Vagina (tissue), 2 donors: ENCODE data around the gene DLG2. TPM values are rescaled to one million over a fixed set of nuclear protein-coding genes. Genes with fewer than 3 reads are reported as not detected.

Source experiments
- DNase-seq, 2 donors: peaks; one replicate each; pipeline ENCODE4 v3.0.0-alpha.2; 2017; ENCODE audit errors: extremely low spot score in 2 of 2
- H3K27ac ChIP-seq: fragments of 200-600 bp; sonication (generic); one replicate; pipeline ENCODE4 v1.5.1; 2019
- H3K27me3 ChIP-seq: fragments of 200-600 bp; sonication (generic); one replicate; pipeline ENCODE4 v1.5.1; 2019
- H3K36me3 ChIP-seq, 2 donors: fragments of 200-600 bp; sonication (generic); one replicate each; pipeline ENCODE4 v1.5.1; 2017 to 2019
- H3K4me1 ChIP-seq: fragments of 200-600 bp; sonication (generic); one replicate; pipeline ENCODE4 v1.5.1; 2019
- H3K4me3 ChIP-seq, 2 donors: fragments of 200-600 bp; sonication (generic); 1 replicate in 1 of 2; 2 replicates in 1 of 2; pipeline ENCODE4 v1.5.1; 2016 to 2019
- H3K9me3 ChIP-seq: fragments of 200-600 bp; sonication (generic); one replicate; pipeline ENCODE4 v1.5.1; 2019
- CTCF ChIP-seq, 3 experiments: fragments of 450-650 bp in 2 of 3; fragments of 200-600 bp in 1 of 3; sonication (generic) in 1 of 3; IDR thresholded peaks; one replicate each; pipeline ENCODE4 v1.5.1; 2017 to 2019; ENCODE audit warnings: antibody characterized with exemption in 3 of 3, mild to moderate bottlenecking in 2 of 3, moderate library complexity in 2 of 3
- POLR2A ChIP-seq, 2 donors: fragments of 450-650 bp; IDR thresholded peaks; one replicate each; pipeline ENCODE4 v1.6.1; 2017; ENCODE audit warnings: antibody characterized with exemption in 2 of 2, mild to moderate bottlenecking in 2 of 2, moderate library complexity in 2 of 2
- POLR2AphosphoS5 ChIP-seq, 2 donors: sonication (generic); formaldehyde crosslinking; IDR thresholded peaks; one replicate each; pipeline ENCODE4 v1.9.0; 2017; ENCODE audit warnings: antibody characterized with exemption in 2 of 2, mild to moderate bottlenecking in 2 of 2, low read depth in 1 of 2; ENCODE audit not compliant: insufficient read depth in 1 of 2
- intact Hi-C: fragments of 100-400 bp; cut with DNase I; formaldehyde crosslinking; loops from one replicate; pipeline ENCODE4 v1.15.1; 2023
- total RNA-seq: library from RNA; depleted of rRNA; stranded (reverse); fragments of >200 nt; gene quantifications from one replicate; pipeline ENCODE4 v1.2.3, GENCODE V29; 2016

Gene DLG2
- total RNA-seq, 1 donor from 2014 or later: 10.1 TPM

- peak in 1 of 2 donors; percentile 95 for DNase-seq
- H3K9me3 ChIP-seq: no peaks in the 10 kb centered on the region
- H3K27me3 ChIP-seq: no peaks in the 10 kb centered on the region
- intact Hi-C loops: no loop called here
- no peaks in the 10 kb centered on the region for H3K36me3 ChIP-seq
- TF ChIP-seq POLR2AphosphoS5 (IDR thresholded peaks at IDR 0.05; ENCODE audit: insufficient read depth in 1 of 2, low read depth in 1 of 2): peak; percentile 20 to 48
- no peak for TF ChIP-seq CTCF (IDR thresholded peaks at IDR 0.05)
- no peak overlapping the region for H3K4me3 ChIP-seq
- H3K4me1 ChIP-seq: no peaks in the 10 kb centered on the region
- H3K27ac ChIP-seq: peak overlapping the region; percentile 66
Observed at GRCh38 chr11:83641511-83641910, 1985.6 kb downstream of the DLG2 start.

GRCh38 chr11:83639995-83640758 is 1987.0 kb downstream of the DLG2 start:
- H3K4me3 ChIP-seq: no peak overlapping the region
- intact Hi-C loops: no loop called here
- peak overlapping the region; percentile 66 for H3K27ac ChIP-seq
- no peaks in the 10 kb centered on the region for H3K36me3 ChIP-seq
- no peak for TF ChIP-seq CTCF (IDR thresholded peaks at IDR 0.05)
- no peak for TF ChIP-seq POLR2A (IDR thresholded peaks at IDR 0.05)
- no peak for TF ChIP-seq POLR2AphosphoS5 (IDR thresholded peaks at IDR 0.05; ENCODE audit: insufficient read depth in 1 of 2, low read depth in 1 of 2)
- no peaks in the 10 kb centered on the region for H3K4me1 ChIP-seq
- H3K9me3 ChIP-seq: no peaks in the 10 kb centered on the region
- H3K27me3 ChIP-seq: no peaks in the 10 kb centered on the region
- no peak for DNase-seq

DNA sequence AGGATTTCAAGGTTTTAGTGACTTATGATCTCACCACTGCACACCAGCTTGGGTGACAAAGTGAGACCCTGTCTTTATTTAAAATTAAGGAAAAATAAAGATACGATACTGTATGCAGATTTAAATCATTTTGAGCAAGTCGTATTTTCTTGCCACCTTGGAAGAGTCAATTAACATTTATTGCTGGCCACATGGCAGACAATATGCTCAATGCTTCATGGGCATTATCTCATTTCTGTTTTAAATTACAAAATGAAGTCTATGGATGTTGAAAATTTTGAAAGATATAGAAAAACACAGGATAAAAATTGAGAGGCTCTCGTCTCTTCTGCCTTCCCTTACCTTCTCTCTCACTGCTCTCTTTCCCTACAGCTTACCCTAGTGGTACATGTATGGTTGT is 1992.0 kb downstream of the DLG2 start:
- Histone ChIP-seq H3K36me3 (no peaks in the 10 kb centered on the region), H3K9me3 (no peaks in the 10 kb centered on the region), H3K27me3 (no peaks in the 10 kb centered on the region), H3K4me3 (no peak overlapping the region), H3K4me1 (no peaks in the 10 kb centered on the region), H3K27ac (no peak overlapping the region)
- intact Hi-C loops: no loop called here
- DNase-seq: no peak
- no peak for TF ChIP-seq POLR2AphosphoS5 (IDR thresholded peaks at IDR 0.05; ENCODE audit: insufficient read depth in 1 of 2, low read depth in 1 of 2)
- no peak for TF ChIP-seq POLR2A (IDR thresholded peaks at IDR 0.05)
- no peak for TF ChIP-seq CTCF (IDR thresholded peaks at IDR 0.05)

GRCh38 chr11:83630211-83630610 is 1996.9 kb downstream of the DLG2 start:
- no peaks in the 10 kb centered on the region for H3K9me3 ChIP-seq
- intact Hi-C loops: no loop called here

DNA sequence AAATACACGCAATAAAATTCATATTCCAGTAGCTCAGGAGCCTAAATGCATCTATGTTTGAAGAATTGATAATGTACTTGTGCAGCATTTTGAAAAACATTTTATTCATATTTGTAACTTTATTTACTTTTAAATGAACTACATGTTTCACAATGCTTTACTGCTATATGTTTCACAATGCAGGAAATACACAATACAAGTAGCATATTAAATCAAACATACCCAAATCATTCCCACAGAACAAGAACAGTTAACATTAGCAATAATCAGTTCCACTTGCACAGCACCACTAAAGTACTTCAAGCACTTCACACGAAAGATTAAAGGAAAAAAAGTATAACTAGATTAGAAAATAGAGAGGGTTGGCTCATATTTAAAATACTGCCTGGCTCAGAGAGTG is 1997.4 kb downstream of the DLG2 start:
- intact Hi-C loops: no loop called here
- no peak overlapping the region for H3K4me3 ChIP-seq
- no peak for TF ChIP-seq POLR2AphosphoS5 (IDR thresholded peaks at IDR 0.05; ENCODE audit: insufficient read depth in 1 of 2, low read depth in 1 of 2)
- no peak for TF ChIP-seq CTCF (IDR thresholded peaks at IDR 0.05)
- TF ChIP-seq POLR2A (IDR thresholded peaks at IDR 0.05): no peak

More at GRCh38 chr11:83630211-83630610, 1996.9 kb downstream of the DLG2 start:
- Histone ChIP-seq H3K27ac (no peak overlapping the region), H3K4me1 (no peaks in the 10 kb centered on the region), H3K4me3 (no peak overlapping the region), H3K36me3 (no peaks in the 10 kb centered on the region), H3K27me3 (no peaks in the 10 kb centered on the region)
- no peak for TF ChIP-seq POLR2AphosphoS5 (IDR thresholded peaks at IDR 0.05; ENCODE audit: insufficient read depth in 1 of 2, low read depth in 1 of 2)
- TF ChIP-seq POLR2A (IDR thresholded peaks at IDR 0.05): no peak
- no peak for DNase-seq

More for the DNA sequence above, 1997.4 kb downstream of the DLG2 start:
- no peak for DNase-seq
- Histone ChIP-seq H3K4me1 (no peaks in the 10 kb centered on the region), H3K27ac (no peak overlapping the region), H3K9me3 (no peaks in the 10 kb centered on the region), H3K27me3 (no peaks in the 10 kb centered on the region), H3K36me3 (no peaks in the 10 kb centered on the region)
